ENCODE results near the gene STAMBPL1.

The STAMBPL1 gene

DNA sequence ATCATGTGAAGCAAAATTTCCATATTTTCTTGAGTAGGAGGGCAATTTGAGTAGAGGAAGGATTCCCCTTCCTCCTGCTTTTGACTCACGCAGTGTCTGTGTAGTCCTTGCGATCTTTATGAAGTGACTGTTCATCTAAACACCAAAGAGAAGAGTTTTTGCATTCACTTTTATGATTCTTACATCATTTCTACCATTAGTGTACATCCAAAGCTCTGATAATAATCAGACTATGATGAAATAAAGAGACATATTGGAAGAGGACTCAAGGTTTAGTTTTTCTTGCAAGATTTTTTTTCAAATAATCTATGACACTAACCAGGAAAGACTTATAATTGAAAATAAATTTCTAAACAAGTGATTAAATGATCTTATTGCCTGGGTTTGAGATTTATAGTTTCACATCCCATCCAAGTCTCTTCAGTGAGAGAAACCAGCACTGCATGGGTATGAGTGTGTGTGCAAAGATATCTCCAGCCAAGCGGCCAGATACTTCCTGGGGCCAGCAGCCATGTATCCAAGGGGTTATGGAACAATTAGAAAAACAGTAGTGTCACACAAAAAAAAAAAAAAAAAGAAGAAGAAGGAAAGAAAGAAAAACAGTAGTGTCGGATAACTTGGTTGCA is 74.5 kb downstream of the STAMBPL1 start:
- no peak for DNase-seq

- DNase-seq = no peak
Observed at GRCh38 chr10:88957381-88957780, 77.3 kb downstream of the STAMBPL1 start.

DNA sequence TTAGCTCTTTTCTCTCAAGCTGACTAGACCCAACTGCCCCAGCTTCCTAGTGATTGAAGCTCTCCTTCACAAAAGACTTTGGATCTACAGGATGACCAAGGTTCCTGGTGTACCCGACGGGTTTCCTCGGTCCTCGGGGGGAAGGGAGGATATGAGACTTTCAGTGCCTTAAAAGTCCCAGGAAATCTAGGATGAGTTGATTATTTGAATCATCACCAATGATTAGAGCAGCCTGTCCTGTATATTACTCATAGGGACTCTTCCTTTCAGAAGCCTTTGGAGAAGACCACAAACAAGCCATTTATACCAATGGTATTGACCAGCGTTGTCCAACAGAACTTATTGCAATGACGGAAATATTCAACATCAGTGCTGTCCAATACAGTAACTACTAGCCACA is 78.7 kb downstream of the STAMBPL1 start:
- DNase-seq = no peak

- no peak for DNase-seq
Observed at GRCh38 chr10:88960802-88961201, 80.8 kb downstream of the STAMBPL1 start.

DNA sequence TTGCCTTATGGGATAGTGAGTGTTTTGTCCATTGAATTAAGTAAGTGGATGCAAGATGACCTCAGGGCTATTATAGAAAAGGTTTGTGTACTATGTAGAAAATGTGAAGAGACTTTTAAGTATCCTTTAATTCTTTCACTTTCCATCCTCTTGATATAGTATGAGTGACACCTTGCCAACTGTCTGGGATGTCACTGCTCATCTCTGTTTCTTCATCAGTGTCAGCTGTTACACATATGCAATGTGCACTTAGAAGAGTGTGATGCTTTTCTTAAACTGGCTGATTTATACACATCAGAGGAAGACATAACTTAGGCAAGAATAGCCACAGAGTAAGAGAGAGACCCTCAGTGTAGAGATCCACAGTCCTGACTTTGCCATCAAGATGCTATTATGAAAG is 81.2 kb downstream of the STAMBPL1 start:
- no peak for DNase-seq

- no peak for DNase-seq
Observed at GRCh38 chr10:88962336-88962735, 82.3 kb downstream of the STAMBPL1 start.

DNA sequence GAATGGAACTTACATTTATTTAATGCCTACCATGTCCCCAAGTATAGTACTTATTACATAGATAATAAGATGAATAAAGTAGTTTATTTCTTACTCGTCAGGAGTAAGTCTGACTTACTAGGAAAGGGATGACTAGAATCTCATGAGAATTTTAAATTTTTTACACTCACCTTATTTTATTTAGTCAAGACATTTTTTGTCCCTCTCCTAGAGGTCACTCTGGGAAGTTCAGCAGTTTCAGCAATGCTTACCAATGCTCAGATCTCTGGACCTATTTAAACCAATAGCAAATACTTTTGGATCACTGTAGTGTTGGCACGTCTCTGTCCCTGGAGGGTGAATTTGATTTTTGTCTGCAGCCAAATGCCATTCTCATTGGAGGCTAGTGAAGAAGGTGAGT is 83.3 kb downstream of the STAMBPL1 start:
- no peak for DNase-seq

DNA sequence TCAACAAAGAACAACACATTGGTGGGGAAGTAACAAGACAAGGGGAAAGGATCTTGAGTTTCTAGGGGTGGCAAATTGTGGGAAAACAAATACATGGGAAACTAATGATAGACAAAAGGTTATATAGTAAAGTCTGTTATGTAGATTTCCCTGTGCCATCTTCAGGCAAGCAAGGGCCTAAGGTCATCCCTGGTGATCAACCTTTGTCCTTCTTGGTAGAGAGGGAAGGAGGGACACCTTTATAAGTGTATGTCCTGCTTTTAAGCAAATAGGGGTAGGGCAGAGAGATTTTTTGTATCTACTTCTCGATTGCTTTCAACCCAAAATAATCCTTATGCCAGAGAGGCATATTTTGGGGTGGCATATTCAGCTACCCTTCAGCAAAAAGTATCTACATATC is 84.3 kb downstream of the STAMBPL1 start:
- no peak for DNase-seq

- no peak for DNase-seq
Observed at GRCh38 chr10:88964869-88965415, 84.9 kb downstream of the STAMBPL1 start.

DNA sequence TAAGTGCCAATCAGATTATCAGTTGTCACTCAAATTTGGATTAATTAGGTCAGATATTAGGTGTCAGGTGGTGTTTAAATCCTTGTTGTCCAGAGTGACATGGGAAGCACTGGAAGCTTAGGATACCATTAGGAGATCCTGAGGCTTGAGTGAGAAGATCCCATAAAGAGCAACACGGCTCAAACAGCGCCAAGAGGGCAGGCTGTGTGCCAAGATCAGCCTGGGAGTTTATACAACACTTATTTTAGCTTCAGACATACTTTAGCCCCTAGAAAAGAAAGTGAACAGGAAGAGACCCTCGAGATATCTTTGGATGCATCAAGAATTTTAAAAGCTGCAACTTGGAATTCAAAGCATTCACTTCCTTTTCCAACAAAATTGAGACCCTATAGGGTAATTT is 86.8 kb downstream of the STAMBPL1 start:
- no peak for DNase-seq

- DNase-seq = no peak
Observed at GRCh38 chr10:88968391-88968790, 88.3 kb downstream of the STAMBPL1 start.

GRCh38 chr10:88971221-88972061 is 91.4 kb downstream of the STAMBPL1 start:
- no peak for DNase-seq
